Esophagus muscularis mucosa (tissue), 4 donors: ENCODE results near the gene NKAIN4.

Source experiments
- CTCF ChIP-seq, 3 experiments: fragments of 200-600 bp in 2 of 3; fragments of 450-650 bp in 1 of 3; sonication (generic) in 2 of 3; IDR thresholded peaks; one replicate each; pipeline ENCODE4 v1.5.1; 2017 to 2019; ENCODE audit warnings: antibody characterized with exemption in 3 of 3, mild to moderate bottlenecking in 2 of 3, moderate library complexity in 1 of 3
- EP300 ChIP-seq: sonication (generic); formaldehyde crosslinking; IDR thresholded peaks from one replicate; pipeline ENCODE4 v1.6.1; 2017; ENCODE audit warnings: antibody characterized with exemption
- POLR2A ChIP-seq: fragments of 450-650 bp; IDR thresholded peaks from one replicate; pipeline ENCODE4 v1.6.1; 2017; ENCODE audit warnings: antibody characterized with exemption, moderate library complexity, mild to moderate bottlenecking, low read depth
- POLR2AphosphoS5 ChIP-seq, 2 donors: sonication (generic); formaldehyde crosslinking; IDR thresholded peaks; one replicate each; pipeline ENCODE4 v1.6.1; 2017; ENCODE audit warnings: antibody characterized with exemption in 2 of 2

- TF ChIP-seq CTCF (IDR thresholded peaks at IDR 0.05) (no peak), POLR2AphosphoS5 (IDR thresholded peaks at IDR 0.05) (no peak), POLR2A (no peak), EP300 (no peak)
These were observed 42.5 kb upstream of the NKAIN4 start for GRCh38 chr20:63296531-63297299.
